Activated T-cell treated with anti-CD3 and anti-CD28 coated beads for 4 hours (primary cell): ENCODE results near the gene NEB.

ENCODE experiments used
- DNase-seq: peaks from one replicate; pipeline ENCODE4 v3.0.0-alpha.2; 2020

NEB gene, protein sequence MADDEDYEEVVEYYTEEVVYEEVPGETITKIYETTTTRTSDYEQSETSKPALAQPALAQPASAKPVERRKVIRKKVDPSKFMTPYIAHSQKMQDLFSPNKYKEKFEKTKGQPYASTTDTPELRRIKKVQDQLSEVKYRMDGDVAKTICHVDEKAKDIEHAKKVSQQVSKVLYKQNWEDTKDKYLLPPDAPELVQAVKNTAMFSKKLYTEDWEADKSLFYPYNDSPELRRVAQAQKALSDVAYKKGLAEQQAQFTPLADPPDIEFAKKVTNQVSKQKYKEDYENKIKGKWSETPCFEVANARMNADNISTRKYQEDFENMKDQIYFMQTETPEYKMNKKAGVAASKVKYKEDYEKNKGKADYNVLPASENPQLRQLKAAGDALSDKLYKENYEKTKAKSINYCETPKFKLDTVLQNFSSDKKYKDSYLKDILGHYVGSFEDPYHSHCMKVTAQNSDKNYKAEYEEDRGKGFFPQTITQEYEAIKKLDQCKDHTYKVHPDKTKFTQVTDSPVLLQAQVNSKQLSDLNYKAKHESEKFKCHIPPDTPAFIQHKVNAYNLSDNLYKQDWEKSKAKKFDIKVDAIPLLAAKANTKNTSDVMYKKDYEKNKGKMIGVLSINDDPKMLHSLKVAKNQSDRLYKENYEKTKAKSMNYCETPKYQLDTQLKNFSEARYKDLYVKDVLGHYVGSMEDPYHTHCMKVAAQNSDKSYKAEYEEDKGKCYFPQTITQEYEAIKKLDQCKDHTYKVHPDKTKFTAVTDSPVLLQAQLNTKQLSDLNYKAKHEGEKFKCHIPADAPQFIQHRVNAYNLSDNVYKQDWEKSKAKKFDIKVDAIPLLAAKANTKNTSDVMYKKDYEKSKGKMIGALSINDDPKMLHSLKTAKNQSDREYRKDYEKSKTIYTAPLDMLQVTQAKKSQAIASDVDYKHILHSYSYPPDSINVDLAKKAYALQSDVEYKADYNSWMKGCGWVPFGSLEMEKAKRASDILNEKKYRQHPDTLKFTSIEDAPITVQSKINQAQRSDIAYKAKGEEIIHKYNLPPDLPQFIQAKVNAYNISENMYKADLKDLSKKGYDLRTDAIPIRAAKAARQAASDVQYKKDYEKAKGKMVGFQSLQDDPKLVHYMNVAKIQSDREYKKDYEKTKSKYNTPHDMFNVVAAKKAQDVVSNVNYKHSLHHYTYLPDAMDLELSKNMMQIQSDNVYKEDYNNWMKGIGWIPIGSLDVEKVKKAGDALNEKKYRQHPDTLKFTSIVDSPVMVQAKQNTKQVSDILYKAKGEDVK (N-terminal part only)

DNA sequence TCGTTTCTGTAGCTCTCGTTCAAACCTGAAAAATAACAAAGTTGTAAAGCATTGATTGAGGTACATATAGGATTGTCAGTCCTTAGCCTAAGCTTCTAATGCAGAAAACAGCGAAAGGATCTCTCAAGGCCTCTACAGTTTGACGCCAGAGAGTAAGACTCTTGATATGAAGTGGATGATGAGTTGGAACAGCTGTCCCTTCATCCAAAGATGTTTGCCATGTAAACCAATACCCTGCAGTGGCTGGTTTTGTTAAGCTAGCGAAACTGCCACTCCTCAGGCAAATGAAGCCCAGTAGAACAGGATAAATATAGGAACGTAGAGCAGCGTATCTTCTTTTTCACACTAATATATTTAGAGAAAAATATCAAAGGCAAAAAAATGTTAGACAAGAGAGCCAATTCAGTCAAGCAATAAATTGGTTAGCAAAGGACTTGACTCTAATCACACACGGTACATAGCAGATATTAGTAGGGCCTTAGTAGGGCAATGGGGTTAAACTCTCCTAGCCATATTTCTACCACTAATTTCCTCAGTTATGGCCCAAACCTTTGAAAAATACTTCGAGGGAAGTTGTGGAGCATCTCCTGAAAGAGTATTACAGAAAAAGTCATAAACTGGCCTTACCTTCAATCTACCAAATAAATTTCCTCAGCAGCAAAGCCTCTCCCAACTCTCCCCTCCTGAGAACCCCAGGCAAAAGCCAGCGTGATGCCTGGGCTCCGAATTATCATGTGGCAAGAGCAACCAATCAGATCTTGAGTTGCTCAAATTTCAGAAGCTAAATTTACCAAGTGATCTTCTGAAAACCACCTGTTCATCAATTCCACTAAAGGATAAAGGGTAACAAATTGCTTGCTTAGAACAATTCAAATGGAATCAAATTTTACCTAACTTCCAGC, at the start of gene NEB:
Gene NEB (minus strand): TSS at position 706 of the 902 bp plus-strand sequence. CDS start 1,320 bp downstream, outside the sequence.
- no peak for DNase-seq

DNA sequence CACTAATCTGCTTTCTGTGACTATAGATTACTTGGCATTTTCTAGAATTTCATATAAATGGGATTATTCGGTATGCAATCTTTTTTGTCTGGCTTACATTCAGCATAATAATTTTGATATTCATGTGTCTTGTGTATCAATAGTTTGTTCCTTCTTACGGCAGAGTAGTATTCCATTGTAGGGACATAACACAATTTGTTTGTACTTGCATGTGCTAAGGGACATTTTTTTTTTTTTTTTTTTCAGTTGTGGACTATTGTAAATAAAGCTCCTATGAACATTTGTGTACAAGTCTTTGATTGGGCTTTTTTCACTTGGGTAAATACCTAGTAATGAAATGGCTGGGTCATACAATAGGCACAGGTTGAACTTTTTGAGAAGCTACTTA, 48.9 kb upstream of the NEB start:
- no peak for DNase-seq

DNA sequence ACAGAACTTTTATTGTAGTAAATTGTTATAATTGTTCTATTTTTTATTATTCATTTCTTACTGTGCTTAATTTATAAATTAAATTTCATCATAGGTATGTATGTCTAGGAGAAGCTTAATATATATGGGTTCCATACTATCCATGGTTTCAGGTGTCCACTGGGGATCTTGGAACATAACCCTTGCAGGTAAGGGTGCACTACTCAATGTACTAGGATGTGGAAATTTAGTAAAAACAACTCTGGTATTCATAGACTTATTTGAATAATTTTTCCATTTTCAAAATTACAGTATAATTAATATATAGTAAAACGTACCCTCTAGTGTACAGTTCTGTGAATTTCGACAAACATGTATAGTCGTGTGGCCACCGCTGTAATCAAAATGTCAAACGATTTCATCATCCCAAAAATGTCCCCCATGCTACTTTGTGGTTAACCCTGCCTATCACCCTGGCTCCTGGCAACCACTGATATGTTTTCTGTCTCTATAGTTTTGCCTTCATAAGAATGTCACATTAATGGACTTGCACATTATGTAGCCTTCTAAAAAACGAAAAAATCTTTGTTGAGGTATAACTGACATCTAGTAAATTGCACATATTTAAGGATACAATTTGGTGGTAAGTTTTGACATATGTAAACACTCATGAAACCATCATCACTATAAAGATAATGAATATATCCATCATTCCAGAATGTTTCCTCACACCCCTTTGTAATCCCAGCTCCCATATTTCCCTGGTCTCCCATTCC, 48.3 kb upstream of the NEB start:
- DNase-seq = no peak

DNA sequence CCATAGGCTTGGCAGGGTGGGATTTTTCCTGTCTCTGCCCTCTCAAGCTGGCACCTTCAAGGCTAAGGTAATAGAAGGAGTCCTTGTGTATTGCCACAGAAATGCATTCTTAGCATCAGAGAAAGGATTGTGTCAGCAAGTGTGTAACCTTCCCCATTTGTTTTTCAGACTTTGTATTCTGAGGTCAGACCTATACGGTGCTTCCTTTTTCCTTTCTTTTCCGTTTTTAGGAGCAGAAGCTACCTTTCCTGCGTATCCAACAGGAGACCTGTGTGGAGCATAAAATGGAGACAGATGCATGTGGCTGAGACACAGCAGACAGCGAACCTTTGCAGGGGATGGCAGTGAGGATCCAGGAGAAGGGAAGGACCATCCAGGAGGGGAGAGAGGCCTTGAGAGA, 47.4 kb upstream of the NEB start:
- no peak for DNase-seq

DNA sequence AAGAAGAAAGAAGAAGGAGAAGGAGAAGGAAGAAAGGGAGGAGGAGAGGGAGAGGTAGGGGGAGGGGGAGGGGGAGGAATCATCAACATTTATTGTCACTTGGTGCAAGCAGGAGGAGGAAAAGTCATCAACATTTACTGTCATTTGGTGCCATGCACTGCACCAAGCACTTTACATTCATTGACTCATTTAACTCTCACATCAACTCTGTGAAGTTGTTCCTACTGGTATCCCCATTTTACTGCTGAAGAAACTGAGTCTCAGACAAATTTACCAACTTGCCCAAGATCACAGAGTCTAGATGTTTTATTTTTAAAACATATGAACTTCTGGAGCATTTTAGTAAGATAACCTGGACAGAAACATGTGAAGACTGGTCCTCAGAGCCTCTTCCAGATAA, 46.7 kb upstream of the NEB start:
- no peak for DNase-seq

DNA sequence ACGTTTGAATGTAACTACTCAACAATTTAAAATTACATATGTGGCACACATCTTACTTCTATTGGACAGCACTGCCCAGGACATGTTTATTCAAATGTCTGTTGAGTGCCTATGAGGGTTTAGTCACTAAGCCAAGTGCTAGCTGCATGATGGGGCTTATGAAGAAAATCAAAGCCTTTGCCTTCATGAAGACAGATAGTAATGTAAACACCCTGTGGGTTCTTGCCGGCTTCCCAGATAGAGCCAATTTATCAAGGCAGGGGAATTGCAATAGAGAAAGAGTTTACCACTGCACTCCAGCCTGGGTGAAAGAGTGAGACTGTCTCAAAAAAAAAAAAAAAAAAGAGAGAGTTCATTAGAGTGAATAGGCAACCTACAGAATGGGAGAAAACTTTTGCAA, 43.7 kb upstream of the NEB start:
- no peak for DNase-seq

DNA sequence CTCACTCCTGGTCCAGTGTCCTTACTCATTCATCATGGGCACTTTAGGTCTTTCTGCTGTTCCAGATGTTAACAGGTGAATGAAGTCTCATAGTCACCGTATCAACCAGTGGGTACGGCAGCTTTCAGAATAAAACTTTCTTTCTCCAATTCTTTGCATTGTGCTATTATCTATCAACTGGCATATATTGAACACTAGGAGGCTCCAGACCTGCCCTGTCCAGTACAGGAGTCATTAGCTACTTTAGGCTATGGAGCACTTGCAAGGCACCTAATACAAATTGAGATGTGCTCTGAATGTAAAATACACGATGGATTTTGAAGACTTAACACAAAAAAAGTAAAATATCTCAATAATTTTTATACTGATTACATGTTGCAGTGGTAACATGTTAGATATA, 43.2 kb upstream of the NEB start:
- no peak for DNase-seq

DNA sequence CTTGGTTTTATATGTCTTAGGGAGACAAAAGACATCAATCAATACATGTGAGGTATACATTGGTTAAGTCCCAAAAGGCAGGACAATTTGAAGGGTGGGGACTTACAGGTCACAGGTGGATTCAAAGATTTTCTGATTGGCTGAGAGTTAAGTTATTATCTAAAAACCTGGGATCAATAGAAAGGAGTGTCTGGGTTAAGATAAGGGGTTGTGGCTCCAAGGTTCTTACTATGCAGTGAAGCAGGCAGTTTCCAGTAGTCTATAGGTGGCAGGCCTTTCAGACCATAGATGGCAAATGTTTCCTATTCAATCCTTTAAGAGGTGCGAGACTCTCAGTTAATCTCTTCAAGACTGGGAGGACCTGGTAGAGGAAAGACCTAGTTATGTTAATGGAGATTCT, 42.1 kb upstream of the NEB start:
- no peak for DNase-seq

DNA sequence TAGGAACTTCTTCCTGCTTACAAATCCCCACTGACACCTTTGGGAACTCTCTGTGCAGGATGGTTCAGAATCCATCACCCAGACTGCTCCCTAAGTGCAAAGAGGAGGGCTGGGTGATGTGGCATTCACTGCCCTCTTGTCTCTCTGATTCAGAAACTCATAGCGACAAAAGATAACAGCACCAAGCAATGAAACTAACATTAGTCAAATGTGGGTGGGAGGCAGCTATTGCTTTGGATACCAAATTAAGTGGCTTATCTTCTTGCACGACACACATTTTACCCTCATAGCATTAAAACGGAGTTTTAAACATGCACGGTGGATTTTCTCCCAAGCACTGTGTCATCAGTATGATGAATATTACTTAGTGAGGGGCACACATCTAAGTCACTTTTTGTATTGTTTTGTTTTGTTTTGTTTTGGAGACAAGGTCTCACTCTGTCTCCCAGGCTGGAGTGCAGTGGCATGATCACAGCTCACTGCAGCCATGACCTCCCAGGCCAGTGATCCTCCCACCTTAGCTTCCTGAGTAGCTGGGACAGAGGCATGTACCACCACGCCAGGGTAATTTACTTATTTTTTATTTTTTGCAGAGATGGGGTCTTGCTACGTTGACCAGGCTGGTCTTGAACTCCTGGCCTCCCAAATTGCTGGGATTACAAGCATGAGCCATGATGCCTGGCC, 40.9 kb upstream of the NEB start:
- DNase-seq = no peak

DNA sequence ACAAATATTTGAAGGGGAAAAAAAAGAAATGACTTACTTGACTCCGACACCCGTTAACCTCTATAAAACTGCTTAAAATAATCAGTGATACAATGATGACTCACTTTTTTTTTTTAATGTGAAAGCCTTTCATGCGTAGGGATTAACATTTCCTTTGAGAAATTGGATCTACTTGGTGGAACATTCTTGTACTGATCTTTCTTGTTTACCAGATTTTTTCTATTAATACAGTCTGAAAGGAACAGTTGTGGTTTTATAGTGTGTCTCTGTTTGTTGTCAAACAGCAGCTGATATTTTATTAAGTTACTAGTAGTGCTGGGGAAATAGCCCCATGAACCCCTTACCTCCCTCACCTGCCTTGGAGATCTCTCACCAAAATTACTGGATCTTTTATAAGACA, 40.2 kb upstream of the NEB start:
- DNase-seq = no peak

DNA sequence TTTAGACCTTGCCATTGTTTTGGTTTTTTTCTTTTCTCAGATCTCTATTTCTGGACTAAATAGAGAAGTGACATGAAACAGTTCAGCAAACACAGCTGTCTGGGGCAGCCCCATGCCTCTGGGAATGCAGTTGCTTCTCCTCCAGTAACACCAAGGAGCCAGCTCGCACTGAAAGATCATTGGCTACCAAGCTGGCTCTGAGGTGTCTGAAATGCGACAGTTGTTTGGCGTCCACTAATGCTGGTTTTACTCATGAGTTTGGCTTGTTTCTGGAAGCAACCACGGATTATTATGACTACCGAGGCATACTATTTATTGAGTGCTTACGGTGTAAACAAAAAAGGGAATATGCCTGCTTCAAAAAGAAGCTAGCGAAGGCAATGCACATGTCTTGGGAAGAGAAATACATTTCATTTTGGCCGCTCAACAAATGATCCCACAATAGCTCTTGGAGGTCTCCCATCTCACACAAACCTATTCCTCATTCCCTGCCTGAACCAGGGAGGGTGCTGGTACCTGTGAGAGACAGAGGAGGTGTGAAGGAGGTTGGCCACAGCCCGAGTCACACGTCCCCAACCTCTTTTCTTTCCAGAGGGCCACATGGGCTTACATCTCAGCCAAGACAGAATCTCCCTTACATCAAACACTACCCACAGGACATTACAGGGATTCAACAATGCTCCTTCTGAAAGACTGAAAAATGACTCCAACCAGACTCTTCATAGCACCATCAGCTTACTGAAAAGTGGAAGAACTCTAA, 37.5 kb upstream of the NEB start:
- DNase-seq = no peak

DNA sequence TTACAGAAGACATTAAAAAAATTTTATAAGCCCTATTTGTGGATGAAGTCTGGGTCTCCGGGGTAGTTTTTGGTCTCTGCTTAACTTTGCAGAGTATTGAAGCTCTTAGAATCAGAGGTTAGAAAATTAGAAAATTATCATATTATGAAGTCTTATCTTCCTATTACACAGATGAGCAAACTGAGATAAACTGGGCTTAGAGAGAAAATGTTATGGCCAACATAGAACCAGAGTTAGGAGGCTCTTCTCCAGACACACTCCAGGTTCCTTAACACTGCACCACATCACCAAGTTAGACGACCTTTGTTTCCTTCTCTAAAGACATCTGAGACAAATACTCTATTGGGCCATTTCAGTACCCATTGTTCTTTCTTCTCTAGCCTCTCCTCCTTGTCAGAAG, 36.7 kb upstream of the NEB start:
- DNase-seq = no peak

DNA sequence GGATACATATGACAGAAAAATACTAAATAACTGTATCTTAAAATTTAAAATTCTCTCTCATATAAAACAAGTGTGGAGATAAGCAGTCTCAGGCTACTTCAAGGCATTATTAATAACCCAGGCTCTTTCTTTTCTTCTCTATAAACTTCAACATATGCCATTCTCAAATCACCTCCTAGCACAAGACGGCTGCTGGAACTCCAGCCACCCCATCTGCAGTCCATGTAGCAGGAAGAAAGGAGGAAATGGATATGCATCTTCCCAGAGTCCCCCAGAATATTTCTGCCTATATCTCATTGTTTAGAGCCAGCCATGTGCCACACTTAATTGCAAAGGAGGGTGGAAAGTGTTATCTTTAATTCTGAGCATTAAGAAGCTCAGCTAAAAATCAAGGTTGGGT, 35.3 kb upstream of the NEB start:
- no peak for DNase-seq

DNA sequence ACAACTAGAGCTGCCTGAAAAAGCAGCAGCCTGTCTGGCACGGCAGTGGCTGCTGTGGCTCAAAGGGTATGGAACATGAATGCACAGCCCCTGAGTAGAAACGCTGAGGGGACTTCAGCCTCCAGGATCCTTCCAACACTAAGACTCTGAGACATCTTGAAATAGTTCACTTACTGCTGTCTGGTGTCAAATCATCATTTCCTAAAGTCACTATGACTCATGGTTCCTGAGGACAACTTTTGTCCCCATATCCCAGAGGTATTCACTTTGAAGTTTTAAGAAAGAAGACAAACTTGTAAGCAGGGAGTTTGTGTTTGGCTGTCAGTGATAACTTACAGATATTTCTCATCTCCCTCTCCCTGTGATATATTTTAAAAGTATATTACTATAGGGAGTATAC, 33.3 kb upstream of the NEB start:
- no peak for DNase-seq

DNA sequence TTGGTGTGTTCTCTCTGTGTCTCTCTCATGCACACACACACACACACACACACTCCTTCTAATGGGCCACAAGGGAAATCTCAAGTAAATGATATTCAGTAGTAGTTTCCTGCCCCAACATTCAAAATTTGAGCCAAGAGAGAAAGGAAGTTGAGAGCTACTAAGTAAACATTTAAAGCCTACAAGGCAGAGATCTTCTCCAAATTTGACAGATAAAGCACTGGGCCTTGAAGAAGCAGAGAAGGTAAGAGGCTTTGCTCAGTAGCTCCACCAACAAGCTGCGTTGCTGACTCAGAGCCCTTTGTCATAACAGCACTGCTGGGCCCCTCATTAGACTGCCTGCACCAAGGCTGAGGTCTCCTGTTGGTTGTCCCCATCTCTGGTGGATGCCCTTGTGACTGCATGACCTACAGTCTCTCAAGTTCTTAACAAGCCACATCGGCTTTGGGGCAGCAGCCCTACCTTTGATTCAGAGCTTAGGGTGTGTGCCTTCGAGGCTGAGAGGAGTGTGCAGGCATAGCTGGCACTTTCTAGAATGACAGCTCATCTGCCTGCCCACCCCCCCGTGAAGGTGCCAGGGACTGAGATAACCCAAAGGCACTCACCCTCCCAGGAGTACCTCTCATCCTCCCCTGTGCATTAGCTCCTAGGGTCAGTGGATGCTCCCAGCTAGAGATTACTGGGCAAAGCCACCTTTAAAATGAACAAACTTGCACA, 32.3 kb upstream of the NEB start:
- DNase-seq = no peak

DNA sequence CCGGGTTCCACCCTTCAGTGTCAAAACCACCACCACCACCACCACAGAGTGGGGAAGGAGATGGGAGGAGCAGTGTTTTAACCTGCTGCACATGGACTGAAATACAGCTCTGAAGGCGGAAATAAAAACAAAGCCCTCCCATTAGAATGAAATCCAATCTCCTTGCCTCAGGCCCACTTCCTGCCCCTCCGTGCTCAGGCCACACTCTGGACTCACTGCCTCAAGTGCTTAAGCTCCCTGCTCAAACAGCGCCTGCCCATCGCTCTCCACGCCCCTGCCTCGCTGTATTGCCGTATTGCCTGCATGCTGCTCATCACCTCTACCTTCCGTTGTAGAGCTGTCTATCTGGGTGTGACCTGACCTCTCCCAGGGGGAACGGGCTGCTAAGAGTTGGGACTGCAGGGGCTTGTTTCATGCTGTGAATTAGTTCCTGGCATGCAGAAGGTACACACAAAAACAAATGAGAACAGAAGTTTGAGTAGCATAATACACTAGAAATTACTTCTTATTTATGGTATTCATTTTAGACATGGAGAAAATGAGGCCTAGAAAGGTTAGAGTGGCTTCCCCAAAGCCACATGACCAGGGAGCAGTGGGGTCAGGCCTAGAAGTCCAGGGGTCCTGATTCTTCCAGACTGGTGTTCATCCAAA, 31.6 kb upstream of the NEB start:
- DNase-seq = no peak

DNA sequence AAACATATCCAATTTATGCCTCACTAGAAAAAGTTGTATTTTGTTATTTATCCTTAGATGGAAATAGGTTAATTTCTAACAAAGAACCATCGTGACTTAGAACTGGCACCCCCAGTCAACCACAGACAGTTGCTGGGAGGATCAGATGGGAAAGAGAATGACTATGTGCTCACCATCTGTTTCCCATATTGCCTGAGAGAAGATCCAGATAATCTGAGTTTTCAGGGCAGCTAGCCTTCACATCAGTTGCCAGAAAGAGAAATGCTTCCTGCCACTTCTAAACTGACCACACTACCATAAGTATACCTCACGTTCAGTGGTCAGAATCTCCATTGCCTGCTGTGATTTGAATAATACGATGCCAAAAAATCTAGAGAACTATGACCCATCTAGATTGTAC, 28.4 kb upstream of the NEB start:
- no peak for DNase-seq

DNA sequence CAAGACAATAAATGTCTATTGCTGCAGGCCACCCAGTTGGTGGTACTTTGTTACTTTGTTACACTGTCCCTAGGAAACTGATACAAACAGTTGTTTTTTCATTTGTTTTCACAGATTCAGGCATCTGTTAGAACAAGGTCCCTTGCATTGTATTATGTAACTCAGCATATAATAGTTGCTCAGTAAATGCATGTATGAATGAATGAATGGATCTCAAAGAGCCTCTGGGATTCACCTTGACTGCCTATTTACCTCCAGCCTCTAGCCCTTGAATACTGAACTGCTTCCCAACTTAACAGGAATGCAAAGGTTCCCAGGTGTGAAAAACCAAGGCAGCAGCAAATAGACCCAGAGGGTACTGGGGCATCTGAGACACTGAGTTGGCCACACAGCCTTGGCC, 27.4 kb upstream of the NEB start:
- no peak for DNase-seq

DNA sequence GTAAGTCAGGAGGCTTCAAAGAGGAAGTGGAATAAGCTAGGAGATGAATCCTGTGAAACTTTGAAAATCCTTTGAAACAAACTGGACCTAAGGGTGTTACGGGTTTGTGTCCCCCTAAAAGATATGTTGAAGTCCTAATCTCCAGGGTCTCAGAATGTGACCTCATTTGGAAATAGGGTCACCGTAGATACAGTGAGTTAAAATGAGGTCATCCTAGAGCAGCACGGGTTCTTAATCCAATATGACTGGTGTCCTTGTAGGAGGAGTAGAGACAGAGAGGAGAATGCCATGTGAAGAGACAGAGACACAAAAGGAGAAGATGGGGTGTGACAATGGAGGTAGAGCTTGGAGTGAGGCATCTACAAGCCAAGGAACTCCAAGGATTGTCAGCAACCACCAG, 26.9 kb upstream of the NEB start:
- DNase-seq = no peak
